ENCODE results near the gene VPS4B. TPM values are rescaled to one million over a fixed set of nuclear protein-coding genes. Genes with fewer than 3 reads are reported as not detected.
A peak's percentile ranks its signal among the peaks of the same experiment; 100 is the strongest.

The VPS4B gene
- total RNA-seq, 1 experiment from 2014 or later: 44.7 TPM

- ChIA-PET CTCF (interaction anchor here (1.0 kb wide), 1 partner anchor 76 kb away, joined by 3 read pairs; no protein-coding TSS in a partner anchor), POLR2A (ENCODE audit: unreplicated experiment) (no interaction called here)
- Histone ChIP-seq H3K36me3 (ENCODE audit: low read depth, low read length) (no peaks in the 10 kb centered on the region), H3K9me3 (ENCODE audit: low read length) (no peaks in the 10 kb centered on the region), H2AFZ (ENCODE audit: low read length) (no peak overlapping the region), H3K27me3 (ENCODE audit: low read length) (no peaks in the 10 kb centered on the region), H3K27ac (ENCODE audit: low read length) (peak overlapping the region; percentile 39), H4K20me1 (ENCODE audit: low read length) (no peaks in the 10 kb centered on the region), H3F3A (ENCODE audit: low read length, unreplicated experiment) (no peaks in the 10 kb centered on the region), H3K9ac (ENCODE audit: low read length) (no peak overlapping the region), H3K4me1 (ENCODE audit: insufficient read depth, low read length) (peaks cover 29% of the 10 kb centered on the region), H3K79me2 (ENCODE audit: low read length) (no peaks in the 10 kb centered on the region), H3K4me2 (ENCODE audit: low read length) (no peak overlapping the region), H3K4me3 (ENCODE audit: low read length) (no peak overlapping the region), H3K9me2 (replicated peaks; ENCODE audit: low read length) (no peaks in the 10 kb centered on the region)
- no peak for ATAC-seq
- TF ChIP-seq EZH2phosphoT487 (IDR thresholded peaks at IDR 0.05; ENCODE audit: borderline replicate concordance, low read length) (no peak), EZH2 (IDR thresholded peaks at IDR 0.05; ENCODE audit: low read length, unreplicated experiment) (no peak)
- TF ChIP-seq, protein P1, sequence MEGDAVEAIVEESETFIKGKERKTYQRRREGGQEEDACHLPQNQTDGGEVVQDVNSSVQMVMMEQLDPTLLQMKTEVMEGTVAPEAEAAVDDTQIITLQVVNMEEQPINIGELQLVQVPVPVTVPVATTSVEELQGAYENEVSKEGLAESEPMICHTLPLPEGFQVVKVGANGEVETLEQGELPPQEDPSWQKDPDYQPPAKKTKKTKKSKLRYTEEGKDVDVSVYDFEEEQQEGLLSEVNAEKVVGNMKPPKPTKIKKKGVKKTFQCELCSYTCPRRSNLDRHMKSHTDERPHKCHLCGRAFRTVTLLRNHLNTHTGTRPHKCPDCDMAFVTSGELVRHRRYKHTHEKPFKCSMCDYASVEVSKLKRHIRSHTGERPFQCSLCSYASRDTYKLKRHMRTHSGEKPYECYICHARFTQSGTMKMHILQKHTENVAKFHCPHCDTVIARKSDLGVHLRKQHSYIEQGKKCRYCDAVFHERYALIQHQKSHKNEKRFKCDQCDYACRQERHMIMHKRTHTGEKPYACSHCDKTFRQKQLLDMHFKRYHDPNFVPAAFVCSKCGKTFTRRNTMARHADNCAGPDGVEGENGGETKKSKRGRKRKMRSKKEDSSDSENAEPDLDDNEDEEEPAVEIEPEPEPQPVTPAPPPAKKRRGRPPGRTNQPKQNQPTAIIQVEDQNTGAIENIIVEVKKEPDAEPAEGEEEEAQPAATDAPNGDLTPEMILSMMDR (conservative IDR thresholded peaks at IDR 0.05; ENCODE audit: low read depth, low read length): no peak
- no peak for DNase-seq
- intact Hi-C loops (cut with micrococcal nuclease): loop anchor here (1.0 to 5.0 kb wide), 3 partner anchors 35 to 66 kb away; partner anchors contain the start of gene SERPINB5
- BruUV-seq (replicated peaks): no TSS peak
Measured at GRCh38 chr18:63440881-63441280, 18.6 kb upstream of the VPS4B start.

- intact Hi-C loops (cut with micrococcal nuclease): loop anchor here (1.0 to 5.0 kb wide), 3 partner anchors 36 to 67 kb away; partner anchors contain the start of gene SERPINB5
- H3K9me2 ChIP-seq (replicated peaks; ENCODE audit: low read length): no peaks in the 10 kb centered on the region
- H3K27me3 ChIP-seq (ENCODE audit: low read length): no peaks in the 10 kb centered on the region
- H3K9ac ChIP-seq (ENCODE audit: low read length): peak overlapping the region; percentile 18; the same call in 1 of the 2 replicates
- TF ChIP-seq EZH2phosphoT487 (IDR thresholded peaks at IDR 0.05; ENCODE audit: borderline replicate concordance, low read length) (no peak), EZH2 (IDR thresholded peaks at IDR 0.05; ENCODE audit: low read length, unreplicated experiment) (no peak)
- TF ChIP-seq, protein P1 (conservative IDR thresholded peaks at IDR 0.05; ENCODE audit: low read depth, low read length): no peak
- H3K9me3 ChIP-seq (ENCODE audit: low read length): no peaks in the 10 kb centered on the region
- peak overlapping the region; percentile 19; the same call in 1 of the 2 replicates for H2AFZ ChIP-seq (ENCODE audit: low read length)
- no peak overlapping the region for H3K4me3 ChIP-seq (ENCODE audit: low read length)
- H3K4me1 ChIP-seq (ENCODE audit: insufficient read depth, low read length): peaks cover 29% of the 10 kb centered on the region
- H3K27ac ChIP-seq (ENCODE audit: low read length): peak overlapping the region; percentile 39
- BruUV-seq (replicated peaks): no TSS peak
- ATAC-seq: peak; percentile 87
- DNase-seq: peak; percentile 62
- no peaks in the 10 kb centered on the region for H4K20me1 ChIP-seq (ENCODE audit: low read length)
- CTCF ChIA-PET: interaction anchor here (0.9 to 2.0 kb wide), 6 partner anchors 12 to 91 kb away, joined by 3 to 9 read pairs (median 4); no protein-coding TSS in a partner anchor
- no peaks in the 10 kb centered on the region for H3F3A ChIP-seq (ENCODE audit: low read length, unreplicated experiment)
- H3K79me2 ChIP-seq (ENCODE audit: low read length): no peaks in the 10 kb centered on the region
- H3K36me3 ChIP-seq (ENCODE audit: low read depth, low read length): no peaks in the 10 kb centered on the region
- peak overlapping the region; percentile 50; the same call in 1 of the 2 replicates for H3K4me2 ChIP-seq (ENCODE audit: low read length)
- POLR2A ChIA-PET (ENCODE audit: unreplicated experiment): interaction anchor here (0.6 kb wide), 2 partner anchors 103 to 458 kb away, joined by 4 to 5 read pairs; no protein-coding TSS in a partner anchor
Measured at GRCh38 chr18:63440219-63440618, 17.9 kb upstream of the VPS4B start.

- ChIA-PET POLR2A (ENCODE audit: unreplicated experiment) (interaction anchor here (0.6 kb wide), 1 partner anchor 33 kb away, joined by 3 read pairs; no protein-coding TSS in a partner anchor), CTCF (interaction anchor here (0.6 to 2.0 kb wide), 10 partner anchors 11 to 117 kb away, joined by 3 to 13 read pairs (median 4); partner anchors contain the start of gene SERPINB5)
- Histone ChIP-seq H2AFZ (ENCODE audit: low read length) (peak overlapping the region; percentile 55; the same call in 1 of the 2 replicates), H3K4me2 (ENCODE audit: low read length) (no peak overlapping the region), H3K36me3 (ENCODE audit: low read depth, low read length) (no peaks in the 10 kb centered on the region), H3K79me2 (ENCODE audit: low read length) (no peaks in the 10 kb centered on the region), H3K27ac (ENCODE audit: low read length) (no peak overlapping the region), H3K4me1 (ENCODE audit: insufficient read depth, low read length) (peaks cover 20% of the 10 kb centered on the region), H3K9me2 (replicated peaks; ENCODE audit: low read length) (no peaks in the 10 kb centered on the region), H3K27me3 (ENCODE audit: low read length) (no peaks in the 10 kb centered on the region), H4K20me1 (ENCODE audit: low read length) (no peaks in the 10 kb centered on the region), H3K4me3 (ENCODE audit: low read length) (no peak overlapping the region), H3K9me3 (ENCODE audit: low read length) (no peaks in the 10 kb centered on the region), H3K9ac (ENCODE audit: low read length) (no peak overlapping the region), H3F3A (ENCODE audit: low read length, unreplicated experiment) (no peaks in the 10 kb centered on the region)
- ATAC-seq: peak; percentile 34
- no TSS peak for BruUV-seq (replicated peaks)
- TF ChIP-seq EZH2 (IDR thresholded peaks at IDR 0.05; ENCODE audit: low read length, unreplicated experiment) (no peak), EZH2phosphoT487 (IDR thresholded peaks at IDR 0.05; ENCODE audit: borderline replicate concordance, low read length) (no peak)
- TF ChIP-seq, protein P1 (conservative IDR thresholded peaks at IDR 0.05; ENCODE audit: low read depth, low read length): peak; percentile 92
- intact Hi-C loops (cut with micrococcal nuclease): loop anchor here (1.0 to 2.0 kb wide), 4 partner anchors 72 to 423 kb away; partner anchors contain the start of gene KDSR
- peak; percentile 79 for DNase-seq
Measured at GRCh38 chr18:63439334-63439733, 17.1 kb upstream of the VPS4B start.

Measured in PC-3 (cell line).